Uterus (tissue), 4 donors: ENCODE measurements around the gene SMCO3. TPM values are rescaled to one million over a fixed set of nuclear protein-coding genes. Genes with fewer than 3 reads are reported as not detected.

Source experiments
- DNase-seq, 2 donors: peaks; one replicate each; pipeline ENCODE4 v3.0.0-alpha.2; 2019 to 2020
- H3K27ac ChIP-seq, 2 donors: fragments of 200-600 bp; sonication (generic); 1 replicate in 1 of 2; 2 replicates in 1 of 2; pipeline ENCODE4 v1.5.1; 2016 to 2018
- H3K27me3 ChIP-seq, 2 donors: fragments of 200-600 bp; sonication (generic); one replicate each; pipeline ENCODE4 v1.5.1; 2018 to 2019; ENCODE audit warnings: control low read depth in 1 of 2
- H3K36me3 ChIP-seq, 2 donors: fragments of 200-600 bp; sonication (generic); one replicate each; pipeline ENCODE4 v1.5.1; 2019; ENCODE audit warnings: control low read depth in 1 of 2
- H3K4me1 ChIP-seq, 2 donors: fragments of 200-600 bp; sonication (generic); one replicate each; pipeline ENCODE4 v1.5.1; 2018 to 2019; ENCODE audit warnings: control low read depth in 1 of 2
- H3K4me3 ChIP-seq, 2 donors: fragments of 200-600 bp; sonication (generic); 1 replicate in 1 of 2; 2 replicates in 1 of 2; pipeline ENCODE4 v1.5.1; 2018 to 2019; ENCODE audit warnings: mild to moderate bottlenecking in 1 of 2
- H3K9me3 ChIP-seq, 2 donors: fragments of 200-600 bp; sonication (generic); one replicate each; pipeline ENCODE4 v1.5.1; 2019; ENCODE audit warnings: control low read depth in 1 of 2
- POLR2A ChIP-seq, 2 donors: fragments of 450-650 bp; IDR thresholded peaks; one replicate each; pipeline ENCODE4 v1.6.1; 2016; ENCODE audit warnings: antibody characterized with exemption in 2 of 2, mild to moderate bottlenecking in 1 of 2, moderate library complexity in 1 of 2
- intact Hi-C: fragments of 100-400 bp; cut with DNase I; formaldehyde crosslinking; loops from one replicate; pipeline ENCODE4 v1.15.1; 2023; ENCODE audit warnings: low total_unique reads
- total RNA-seq, 4 donors: library from RNA; depleted of rRNA in 3 of 4; stranded (reverse); fragments of >200 nt in 3 of 4; gene quantifications; one replicate each; pipeline versions ENCODE4 v1.1.0 to v1.2.4, GENCODE V29; 2014 to 2023
- TF ChIP-seq, protein P1 (sequence below), 4 experiments: fragments of 200-600 bp in 2 of 4; fragments of 450-650 bp in 2 of 4; sonication (generic) in 2 of 4; IDR thresholded peaks; one replicate each; pipeline ENCODE4 v1.5.1; 2016 to 2019; ENCODE audit warnings: antibody characterized with exemption in 4 of 4, mild to moderate bottlenecking in 2 of 4, moderate library complexity in 1 of 4
- donor health status: DM: yes; HTN: yes; CAD: no.

SMCO3 gene
- total RNA-seq, 4 donors from 2014 or later = 2.9 TPM; not detected in 3

DNA sequence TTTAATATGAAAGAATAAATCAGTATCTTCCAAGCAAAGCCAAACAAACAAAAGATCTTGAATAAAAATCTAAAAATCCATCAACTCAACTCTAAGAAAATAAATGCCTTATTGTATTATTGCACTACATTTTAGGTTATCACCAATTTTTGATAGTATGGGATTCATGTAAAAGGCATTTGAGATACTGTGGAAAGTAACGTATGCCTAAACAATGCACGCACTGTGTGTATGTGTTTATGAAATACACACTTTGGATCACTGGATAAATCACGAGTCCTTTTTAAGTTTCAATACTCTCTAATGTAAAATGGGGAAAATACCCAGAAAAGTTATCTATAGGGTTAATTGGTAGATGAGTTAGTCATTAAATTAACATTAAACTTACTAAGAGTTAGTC is 28.4 kb downstream of the SMCO3 start:
- intact Hi-C loops = no loop called here
- Histone ChIP-seq H3K4me1 (no peaks in the 10 kb centered on the region), H3K36me3 (no peaks in the 10 kb centered on the region), H3K27me3 (no peaks in the 10 kb centered on the region), H3K9me3 (no peaks in the 10 kb centered on the region), H3K4me3 (no peak overlapping the region), H3K27ac (no peak overlapping the region)
- DNase-seq = no peak
- TF ChIP-seq, protein P1, sequence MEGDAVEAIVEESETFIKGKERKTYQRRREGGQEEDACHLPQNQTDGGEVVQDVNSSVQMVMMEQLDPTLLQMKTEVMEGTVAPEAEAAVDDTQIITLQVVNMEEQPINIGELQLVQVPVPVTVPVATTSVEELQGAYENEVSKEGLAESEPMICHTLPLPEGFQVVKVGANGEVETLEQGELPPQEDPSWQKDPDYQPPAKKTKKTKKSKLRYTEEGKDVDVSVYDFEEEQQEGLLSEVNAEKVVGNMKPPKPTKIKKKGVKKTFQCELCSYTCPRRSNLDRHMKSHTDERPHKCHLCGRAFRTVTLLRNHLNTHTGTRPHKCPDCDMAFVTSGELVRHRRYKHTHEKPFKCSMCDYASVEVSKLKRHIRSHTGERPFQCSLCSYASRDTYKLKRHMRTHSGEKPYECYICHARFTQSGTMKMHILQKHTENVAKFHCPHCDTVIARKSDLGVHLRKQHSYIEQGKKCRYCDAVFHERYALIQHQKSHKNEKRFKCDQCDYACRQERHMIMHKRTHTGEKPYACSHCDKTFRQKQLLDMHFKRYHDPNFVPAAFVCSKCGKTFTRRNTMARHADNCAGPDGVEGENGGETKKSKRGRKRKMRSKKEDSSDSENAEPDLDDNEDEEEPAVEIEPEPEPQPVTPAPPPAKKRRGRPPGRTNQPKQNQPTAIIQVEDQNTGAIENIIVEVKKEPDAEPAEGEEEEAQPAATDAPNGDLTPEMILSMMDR (IDR thresholded peaks at IDR 0.05) = no peak
- no peak for TF ChIP-seq POLR2A (IDR thresholded peaks at IDR 0.05)

DNA sequence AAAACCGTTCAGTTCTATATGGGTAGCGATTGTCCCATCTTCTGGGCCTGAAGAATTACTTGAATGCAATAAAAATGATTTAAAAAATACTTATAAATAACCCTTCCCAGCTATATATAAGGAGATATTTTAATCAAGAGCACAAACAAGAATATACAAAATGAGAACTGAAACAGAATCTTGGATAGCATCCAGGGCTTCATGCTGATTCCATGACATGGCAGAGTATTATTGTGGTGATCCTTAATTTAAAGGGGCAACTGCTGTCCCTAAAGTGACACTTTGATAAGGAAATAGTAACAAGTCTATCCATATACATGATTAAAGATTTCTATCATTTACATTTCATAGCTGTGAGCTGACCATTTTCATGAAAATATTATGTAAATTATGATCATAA is 29.5 kb downstream of the SMCO3 start:
- no peak for DNase-seq
- Histone ChIP-seq H3K36me3 (no peaks in the 10 kb centered on the region), H3K4me1 (no peaks in the 10 kb centered on the region), H3K9me3 (no peaks in the 10 kb centered on the region), H3K27me3 (no peaks in the 10 kb centered on the region), H3K27ac (no peak overlapping the region), H3K4me3 (no peak overlapping the region)
- no peak for TF ChIP-seq POLR2A (IDR thresholded peaks at IDR 0.05)
- TF ChIP-seq, protein P1 (IDR thresholded peaks at IDR 0.05) = no peak
- intact Hi-C loops = no loop called here

DNA sequence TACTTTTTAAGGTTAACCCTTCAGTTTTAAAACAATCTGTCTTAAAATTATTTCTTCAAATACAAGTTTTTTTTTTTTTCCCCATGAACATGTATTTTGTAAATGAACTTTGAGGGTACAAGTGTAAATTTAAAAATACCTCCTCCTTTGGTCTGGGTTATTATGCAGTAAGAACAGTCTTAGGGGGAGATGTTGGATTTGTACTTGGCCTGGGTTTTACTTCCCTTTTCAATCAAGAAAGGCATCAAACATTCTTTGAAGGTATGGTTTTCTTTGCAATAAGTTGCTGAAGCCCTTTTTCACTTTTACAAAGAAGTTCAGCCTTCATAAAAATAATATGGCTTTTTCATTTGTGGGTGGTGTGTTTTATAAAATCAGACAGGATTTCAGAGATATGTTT is 31.2 kb downstream of the SMCO3 start:
- Histone ChIP-seq H3K36me3 (no peaks in the 10 kb centered on the region), H3K27ac (no peak overlapping the region), H3K4me1 (no peaks in the 10 kb centered on the region), H3K9me3 (no peaks in the 10 kb centered on the region), H3K27me3 (no peaks in the 10 kb centered on the region), H3K4me3 (no peak overlapping the region)
- intact Hi-C loops = no loop called here
- TF ChIP-seq, protein P1 (IDR thresholded peaks at IDR 0.05) = no peak
- no peak for TF ChIP-seq POLR2A (IDR thresholded peaks at IDR 0.05)
- DNase-seq = no peak

- no peak for TF ChIP-seq POLR2A (IDR thresholded peaks at IDR 0.05)
- TF ChIP-seq, protein P1 (IDR thresholded peaks at IDR 0.05) = no peak
- H3K36me3 ChIP-seq = no peaks in the 10 kb centered on the region
- H3K27ac ChIP-seq = no peak overlapping the region
- no peak for DNase-seq
- H3K4me1 ChIP-seq = no peaks in the 10 kb centered on the region
- intact Hi-C loops = no loop called here
- no peak overlapping the region for H3K4me3 ChIP-seq
- H3K9me3 ChIP-seq = no peaks in the 10 kb centered on the region
- no peaks in the 10 kb centered on the region for H3K27me3 ChIP-seq
These were observed 32.4 kb downstream of the SMCO3 start for GRCh38 chr12:14781563-14781962.

GRCh38 chr12:14780859-14781258 is 33.1 kb downstream of the SMCO3 start:
- Histone ChIP-seq H3K4me1 (no peaks in the 10 kb centered on the region), H3K36me3 (no peaks in the 10 kb centered on the region), H3K4me3 (no peak overlapping the region), H3K27me3 (no peaks in the 10 kb centered on the region), H3K27ac (no peak overlapping the region), H3K9me3 (no peaks in the 10 kb centered on the region)
- DNase-seq = no peak
- intact Hi-C loops = no loop called here
- no peak for TF ChIP-seq POLR2A (IDR thresholded peaks at IDR 0.05)
- TF ChIP-seq, protein P1 (IDR thresholded peaks at IDR 0.05) = no peak
